ENCODE measurements around the gene ATP7B.
A peak's percentile ranks its signal among the peaks of the same experiment; 100 is the strongest.

Gene ATP7B

DNA sequence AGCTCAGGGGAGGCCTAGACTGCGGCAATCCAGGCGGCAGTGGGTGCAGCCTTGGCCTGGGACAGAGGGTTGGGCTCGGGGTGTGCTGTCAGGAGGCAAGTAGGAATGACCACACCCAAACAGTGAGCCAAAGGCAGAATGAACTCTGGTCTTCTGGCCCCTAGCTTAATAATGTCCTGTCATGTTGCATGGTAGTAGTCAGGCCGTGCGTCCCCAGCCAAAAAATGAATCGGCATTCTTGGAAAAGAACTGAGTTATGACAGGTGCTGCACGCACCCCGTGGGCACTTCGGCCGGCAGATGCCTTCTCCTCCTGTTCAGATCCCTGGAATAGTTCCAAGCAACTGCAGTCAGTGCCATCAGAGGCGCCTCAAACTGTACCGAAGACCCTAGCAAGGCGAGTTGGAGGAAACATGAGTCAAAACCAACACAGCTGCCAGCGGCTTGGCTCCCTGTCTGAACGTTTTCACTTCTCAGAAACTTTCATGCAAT lies 55.9 kb downstream of the ATP7B start:
- H3K4me1 Mint-ChIP-seq, result peaks cover 15% of the 10 kb centered on the region
- ATAC-seq (no peak), DNase-seq (no peak)
- H3K9me3 Mint-ChIP-seq, result peaks cover 5% of the 10 kb centered on the region
- no peaks in the 10 kb centered on the region for H3K36me3 Mint-ChIP-seq (ENCODE audit: low read depth)
- H3K4me3 Mint-ChIP-seq, result no peak overlapping the region
- no peak overlapping the region for H3K27ac Mint-ChIP-seq
- H3K27me3 Mint-ChIP-seq, result peaks cover 2% of the 10 kb centered on the region

GRCh38 chr13:51953347-51954195 lies 57.7 kb downstream of the ATP7B start:
- peaks cover 12% of the 10 kb centered on the region for H3K9me3 Mint-ChIP-seq
- ATAC-seq, result no peak
- peaks cover 2% of the 10 kb centered on the region for H3K27me3 Mint-ChIP-seq
- H3K4me3 Mint-ChIP-seq, result no peak overlapping the region
- DNase-seq, result no peak
- H3K27ac Mint-ChIP-seq, result no peak overlapping the region
- no peaks in the 10 kb centered on the region for H3K36me3 Mint-ChIP-seq (ENCODE audit: low read depth)
- H3K4me1 Mint-ChIP-seq, result peaks cover 11% of the 10 kb centered on the region

- DNase-seq (no peak), ATAC-seq (peak; percentile 54)
- Mint-ChIP-seq H3K4me3 (no peak overlapping the region), H3K27me3 (peaks cover 2% of the 10 kb centered on the region), H3K4me1 (peaks cover 11% of the 10 kb centered on the region), H3K27ac (peak overlapping the region; percentile 6), H3K36me3 (ENCODE audit: low read depth) (no peaks in the 10 kb centered on the region), H3K9me3 (peaks cover 12% of the 10 kb centered on the region)
These were observed 60.5 kb downstream of the ATP7B start for GRCh38 chr13:51950722-51951121.

DNA sequence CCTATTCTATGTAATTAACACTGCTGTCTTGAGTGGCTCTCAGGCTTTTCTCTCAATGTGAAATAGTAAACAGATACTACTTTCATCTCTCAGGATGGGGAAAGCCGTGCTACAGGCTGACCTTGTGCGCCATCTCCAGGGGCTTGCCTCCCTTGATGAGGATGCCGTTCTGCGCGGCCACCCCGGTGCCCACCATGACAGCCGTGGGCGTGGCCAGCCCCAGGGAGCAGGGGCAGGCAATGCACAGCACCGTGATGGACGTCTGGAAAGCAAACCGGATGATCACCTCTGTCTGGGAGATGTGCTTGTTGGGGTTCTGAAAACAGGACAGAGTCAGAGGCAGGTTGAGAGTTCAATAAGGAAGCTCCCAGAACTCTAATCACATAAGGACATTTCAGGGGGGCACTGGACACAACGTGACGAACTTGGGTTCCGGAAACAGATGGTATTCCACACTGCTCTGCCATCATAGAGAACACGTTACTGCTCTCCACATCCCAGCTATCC lies 65.0 kb downstream of the ATP7B start:
- Mint-ChIP-seq H3K36me3 (ENCODE audit: low read depth) (no peaks in the 10 kb centered on the region), H3K4me3 (no peak overlapping the region), H3K9me3 (peaks cover 12% of the 10 kb centered on the region), H3K27ac (no peak overlapping the region), H3K4me1 (peaks cover 42% of the 10 kb centered on the region), H3K27me3 (no peaks in the 10 kb centered on the region)
- DNase-seq, result no peak
- ATAC-seq, result no peak

GRCh38 chr13:51945149-51945548 lies 66.1 kb downstream of the ATP7B start:
- DNase-seq (no peak), ATAC-seq (no peak)
- no peak overlapping the region for H3K4me3 Mint-ChIP-seq
- H3K9me3 Mint-ChIP-seq, result peaks cover 7% of the 10 kb centered on the region
- H3K4me1 Mint-ChIP-seq, result peaks cover 36% of the 10 kb centered on the region
- H3K36me3 Mint-ChIP-seq (ENCODE audit: low read depth), result no peaks in the 10 kb centered on the region
- H3K27me3 Mint-ChIP-seq, result no peaks in the 10 kb centered on the region
- H3K27ac Mint-ChIP-seq, result no peak overlapping the region

DNA sequence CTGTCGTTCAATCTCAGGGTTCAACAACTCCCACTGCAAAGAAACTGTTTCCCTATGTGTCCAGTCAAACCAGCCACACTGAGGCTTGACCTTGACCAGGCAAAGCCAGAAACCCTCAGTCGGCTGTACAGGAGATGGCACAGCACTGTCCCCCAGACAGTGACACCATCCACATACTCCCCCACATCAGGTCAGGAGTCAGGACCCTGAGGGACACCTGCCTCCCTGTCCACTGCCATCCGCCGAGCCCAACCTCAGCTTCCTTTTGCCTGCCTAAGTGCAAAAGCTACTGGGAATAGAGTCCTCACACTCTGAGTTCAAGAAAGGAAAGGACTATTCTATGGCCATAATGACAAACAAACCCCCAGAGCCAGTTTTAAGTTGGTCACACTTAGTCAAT lies 66.8 kb downstream of the ATP7B start:
- peaks cover 36% of the 10 kb centered on the region for H3K4me1 Mint-ChIP-seq
- H3K27ac Mint-ChIP-seq, result no peak overlapping the region
- ATAC-seq (no peak), DNase-seq (no peak)
- no peaks in the 10 kb centered on the region for H3K27me3 Mint-ChIP-seq
- no peak overlapping the region for H3K4me3 Mint-ChIP-seq
- no peaks in the 10 kb centered on the region for H3K36me3 Mint-ChIP-seq (ENCODE audit: low read depth)
- H3K9me3 Mint-ChIP-seq, result peaks cover 2% of the 10 kb centered on the region

DNA sequence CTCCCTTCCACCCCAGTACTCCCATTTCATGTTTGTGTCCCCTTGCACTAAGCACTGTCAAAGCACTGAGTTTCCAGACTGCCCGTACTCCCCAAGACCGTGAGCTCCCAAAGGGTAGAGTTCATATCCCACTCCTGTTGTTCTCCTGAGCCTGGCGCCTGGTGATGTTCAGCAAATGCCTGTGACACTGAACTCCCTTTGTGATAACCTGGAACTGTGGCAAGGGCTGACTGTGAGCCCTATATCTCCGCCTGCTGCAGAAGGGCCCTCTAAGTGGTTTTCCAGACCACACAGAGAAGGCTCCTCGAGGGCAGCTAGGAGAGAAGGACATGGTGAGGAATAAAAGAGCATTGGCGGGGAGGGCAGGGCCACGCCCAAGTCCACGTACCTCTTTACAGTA lies 67.5 kb downstream of the ATP7B start:
- ATAC-seq, result no peak
- peaks cover 36% of the 10 kb centered on the region for H3K4me1 Mint-ChIP-seq
- no peaks in the 10 kb centered on the region for H3K36me3 Mint-ChIP-seq (ENCODE audit: low read depth)
- no peaks in the 10 kb centered on the region for H3K27me3 Mint-ChIP-seq
- DNase-seq, result no peak
- H3K9me3 Mint-ChIP-seq, result no peaks in the 10 kb centered on the region
- H3K4me3 Mint-ChIP-seq, result no peak overlapping the region
- H3K27ac Mint-ChIP-seq, result no peak overlapping the region

DNA sequence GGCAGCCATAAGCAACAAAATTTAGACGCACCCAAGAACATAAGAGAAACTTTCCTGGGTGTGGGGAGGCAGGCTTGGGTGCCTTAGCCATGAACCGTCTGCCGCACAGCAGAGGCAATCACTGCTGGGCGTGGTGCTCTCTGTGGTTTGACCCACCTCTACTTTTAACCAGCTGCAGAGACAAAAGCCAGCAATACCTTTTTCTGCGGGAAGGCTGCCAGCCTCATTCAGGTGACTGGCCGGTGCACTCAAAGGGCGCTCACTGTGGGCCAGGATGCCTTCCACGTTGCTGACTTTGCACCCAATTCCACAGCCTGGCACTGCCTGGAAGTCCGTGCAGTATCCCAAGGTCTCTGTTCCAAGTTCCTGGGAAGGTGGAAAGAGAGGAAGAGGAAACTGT lies 69.1 kb downstream of the ATP7B start:
- no peak overlapping the region for H3K4me3 Mint-ChIP-seq
- H3K36me3 Mint-ChIP-seq (ENCODE audit: low read depth), result no peaks in the 10 kb centered on the region
- DNase-seq, result no peak
- no peaks in the 10 kb centered on the region for H3K27me3 Mint-ChIP-seq
- ATAC-seq, result peak; percentile 49
- no peak overlapping the region for H3K27ac Mint-ChIP-seq
- peaks cover 36% of the 10 kb centered on the region for H3K4me1 Mint-ChIP-seq
- H3K9me3 Mint-ChIP-seq, result no peaks in the 10 kb centered on the region

DNA sequence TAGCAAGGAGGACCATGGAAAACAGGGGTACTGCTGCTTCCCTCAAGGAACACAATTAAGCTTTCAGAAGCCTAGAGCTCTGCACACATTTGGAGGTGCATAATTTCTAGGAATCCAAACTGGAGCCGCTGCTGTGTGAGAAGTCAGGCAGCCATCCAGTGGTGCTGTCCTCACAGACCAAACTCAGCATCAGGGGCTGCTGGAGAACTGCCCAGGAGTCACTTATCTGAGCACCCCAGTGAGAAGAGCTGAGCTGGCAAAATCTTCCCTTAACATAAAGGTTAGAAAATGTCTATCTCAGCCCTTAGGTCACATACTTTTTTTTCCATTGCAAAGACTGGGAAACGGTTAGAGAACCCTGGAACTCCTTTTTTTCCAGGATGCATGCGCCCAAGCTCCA lies 72.8 kb downstream of the ATP7B start:
- Mint-ChIP-seq H3K27me3 (no peaks in the 10 kb centered on the region), H3K36me3 (ENCODE audit: low read depth) (no peaks in the 10 kb centered on the region), H3K9me3 (no peaks in the 10 kb centered on the region), H3K27ac (no peak overlapping the region), H3K4me1 (peaks cover 24% of the 10 kb centered on the region), H3K4me3 (no peak overlapping the region)
- ATAC-seq (no peak), DNase-seq (no peak)

DNA sequence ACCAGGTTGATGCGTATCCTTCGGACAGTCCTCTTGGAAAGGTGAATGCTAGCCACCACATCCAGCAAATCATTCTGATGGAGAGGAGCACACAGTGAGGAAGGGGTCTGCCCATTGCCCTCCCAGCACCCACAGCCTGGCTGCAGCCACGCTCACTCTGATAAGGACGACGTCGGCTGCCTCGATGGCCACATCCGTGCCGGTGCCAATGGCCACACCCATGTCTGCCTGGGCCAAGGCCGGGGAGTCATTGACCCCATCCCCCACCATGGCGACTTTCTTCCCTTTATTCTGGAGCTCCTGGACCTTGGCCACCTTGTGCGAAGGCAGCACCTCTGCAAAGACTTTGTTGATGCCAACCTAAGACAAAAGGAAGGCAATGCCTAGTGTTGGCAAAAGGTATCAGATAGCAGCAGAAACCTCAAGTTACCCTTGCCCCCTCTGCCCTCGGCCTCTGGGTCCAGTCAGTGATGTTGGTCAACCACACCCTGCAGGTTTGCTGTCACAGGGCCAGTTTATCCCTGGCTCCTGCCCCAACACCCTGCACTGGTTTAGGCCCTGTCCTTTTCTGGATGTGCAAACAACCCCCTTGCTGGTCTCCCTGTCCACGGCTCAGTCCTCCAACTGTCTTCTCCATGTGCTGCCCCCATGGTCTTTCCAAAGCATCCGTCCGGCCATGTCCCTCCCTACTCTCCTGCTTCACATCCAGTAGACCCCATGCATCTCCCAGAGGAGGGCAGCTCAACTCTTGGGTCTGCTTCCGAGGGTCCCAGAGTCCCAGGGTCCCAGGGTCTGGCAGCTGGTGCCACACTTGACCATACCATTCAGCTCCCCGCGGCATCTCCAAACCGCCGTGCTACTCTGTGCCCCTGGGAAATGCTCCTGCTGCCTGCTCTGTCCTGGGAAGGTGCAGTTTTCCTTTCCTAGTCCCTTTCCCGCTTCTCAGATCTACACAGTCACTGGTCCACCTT lies 73.6 kb downstream of the ATP7B start:
- H3K27me3 Mint-ChIP-seq, result no peaks in the 10 kb centered on the region
- no peak for DNase-seq
- H3K9me3 Mint-ChIP-seq, result no peaks in the 10 kb centered on the region
- H3K27ac Mint-ChIP-seq, result no peak overlapping the region
- H3K4me1 Mint-ChIP-seq, result peaks cover 16% of the 10 kb centered on the region
- H3K36me3 Mint-ChIP-seq (ENCODE audit: low read depth), result no peaks in the 10 kb centered on the region
- no peak overlapping the region for H3K4me3 Mint-ChIP-seq
- ATAC-seq, result no peak

GRCh38 chr13:51935326-51936171 lies 75.7 kb downstream of the ATP7B start:
- no peak for ATAC-seq
- no peak for DNase-seq
- Mint-ChIP-seq H3K27ac (no peak overlapping the region), H3K9me3 (no peaks in the 10 kb centered on the region), H3K27me3 (no peaks in the 10 kb centered on the region), H3K4me1 (peaks cover under 1% of the 10 kb centered on the region), H3K36me3 (ENCODE audit: low read depth) (no peaks in the 10 kb centered on the region), H3K4me3 (no peak overlapping the region)

GRCh38 chr13:51934461-51935087 lies 76.7 kb downstream of the ATP7B start:
- no peak for DNase-seq
- no peak overlapping the region for H3K4me3 Mint-ChIP-seq
- no peaks in the 10 kb centered on the region for H3K36me3 Mint-ChIP-seq (ENCODE audit: low read depth)
- H3K9me3 Mint-ChIP-seq, result no peaks in the 10 kb centered on the region
- H3K4me1 Mint-ChIP-seq, result no peaks in the 10 kb centered on the region
- no peak overlapping the region for H3K27ac Mint-ChIP-seq
- H3K27me3 Mint-ChIP-seq, result no peaks in the 10 kb centered on the region
- ATAC-seq, result no peak

DNA sequence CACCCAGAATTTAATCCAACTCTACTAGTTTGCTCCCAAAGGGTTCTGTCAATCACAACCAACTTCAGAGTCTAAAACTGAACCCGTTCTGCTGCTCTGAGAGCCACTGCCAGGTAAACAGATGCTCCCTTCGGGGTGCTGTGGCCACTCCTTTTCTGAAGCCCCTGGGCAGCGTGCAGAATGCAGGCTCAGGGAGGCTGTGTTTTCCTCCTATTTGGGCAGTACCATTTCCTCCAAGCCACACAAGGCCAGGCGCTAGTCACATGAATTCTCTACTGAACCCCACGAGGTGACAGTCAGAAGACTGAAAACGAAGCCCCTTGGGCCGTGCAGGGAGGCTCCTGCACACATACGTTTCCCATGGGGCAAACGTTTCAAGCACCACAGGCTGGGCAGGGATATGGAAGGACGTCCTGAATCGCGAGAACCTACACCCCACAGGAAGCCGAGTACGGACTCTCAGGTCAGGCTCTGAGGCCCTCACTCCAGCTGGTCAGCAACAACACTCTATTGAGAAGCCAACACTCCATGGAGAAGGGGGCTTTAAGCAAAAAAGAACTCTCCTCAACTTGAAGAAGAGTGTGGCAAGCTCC lies 77.7 kb downstream of the ATP7B start:
- Mint-ChIP-seq H3K9me3 (no peaks in the 10 kb centered on the region), H3K27me3 (no peaks in the 10 kb centered on the region), H3K4me3 (no peak overlapping the region), H3K36me3 (ENCODE audit: low read depth) (no peaks in the 10 kb centered on the region), H3K27ac (no peak overlapping the region), H3K4me1 (no peaks in the 10 kb centered on the region)
- no peak for ATAC-seq
- no peak for DNase-seq

Data from activated naive CD8-positive, alpha-beta T cell treated with anti-CD3 and anti-CD28 coated beads, Interleukin-2, amount 50 U/mL, for 24 hours (primary cell).